Measurements from ENCODE around the gene USP7.

The USP7 gene

GRCh38 chr16:8855972-8856371 lies 107.7 kb downstream of the USP7 start:
- 0 out of 2 replicates have a peak overlapping the region, but pooled peaks have one; percentile 5 for H3K27ac ChIP-seq
- TF ChIP-seq ZFX (IDR thresholded peaks at IDR 0.05; ENCODE audit: borderline replicate concordance) (no peak), CTCF (IDR thresholded peaks at IDR 0.05) (no peak)

GRCh38 chr16:8855051-8855786 lies 108.5 kb downstream of the USP7 start:
- no peak for TF ChIP-seq ZFX (IDR thresholded peaks at IDR 0.05; ENCODE audit: borderline replicate concordance)
- TF ChIP-seq CTCF (IDR thresholded peaks at IDR 0.05): peak; percentile 33
- 0 out of 2 replicates have a peak overlapping the region, but pooled peaks have one; percentile 5 for H3K27ac ChIP-seq

- TF ChIP-seq CTCF (IDR thresholded peaks at IDR 0.05) (no peak), ZFX (IDR thresholded peaks at IDR 0.05; ENCODE audit: borderline replicate concordance) (no peak)
These were observed 109.3 kb downstream of the USP7 start for GRCh38 chr16:8854298-8854948.

GRCh38 chr16:8853611-8854010 lies 110.1 kb downstream of the USP7 start:
- H3K27ac ChIP-seq: no peak overlapping the region
- no peak for TF ChIP-seq ZFX (IDR thresholded peaks at IDR 0.05; ENCODE audit: borderline replicate concordance)
- TF ChIP-seq CTCF (IDR thresholded peaks at IDR 0.05): no peak

More at GRCh38 chr16:8854298-8854948, 109.3 kb downstream of the USP7 start:
- H3K27ac ChIP-seq: no peak overlapping the region

- no peak for TF ChIP-seq ZFX (IDR thresholded peaks at IDR 0.05; ENCODE audit: borderline replicate concordance)
- H3K27ac ChIP-seq: no peak overlapping the region
These were observed 110.6 kb downstream of the USP7 start for GRCh38 chr16:8853150-8853549.

- H3K27ac ChIP-seq: no peak overlapping the region
- TF ChIP-seq CTCF (IDR thresholded peaks at IDR 0.05): no peak
- TF ChIP-seq ZFX (IDR thresholded peaks at IDR 0.05; ENCODE audit: borderline replicate concordance): no peak
These were observed 111.2 kb downstream of the USP7 start for GRCh38 chr16:8852534-8852933.

GRCh38 chr16:8851761-8852403 lies 111.8 kb downstream of the USP7 start:
- no peak for TF ChIP-seq ZFX (IDR thresholded peaks at IDR 0.05; ENCODE audit: borderline replicate concordance)
- no peak for TF ChIP-seq CTCF (IDR thresholded peaks at IDR 0.05)
- no peak overlapping the region for H3K27ac ChIP-seq

Measured in 22Rv1 (cell line).